Adrenal gland (tissue), 12 donors: ENCODE data around the gene MUC12. TPM values are rescaled to one million over a fixed set of nuclear protein-coding genes. Genes with fewer than 3 reads are reported as not detected.
A peak's percentile ranks its signal among the peaks of the same experiment; 100 is the strongest.

Experiments
- DNase-seq, 7 donors: peaks; one replicate each; pipeline ENCODE4 v3.0.0-alpha.2; 2019 to 2020
- H3K27ac ChIP-seq, 5 donors: fragments of 200-600 bp; sonication (generic) in 4 of 5; 1 replicate in 3 of 5; 2 replicates in 2 of 5; pipeline versions ENCODE4 v1.5.1 to v1.8.0; 2016 to 2020; ENCODE audit warnings: mild to moderate bottlenecking in 1 of 5
- H3K27me3 ChIP-seq: fragments of 200-600 bp; 2 replicates; pipeline ENCODE4 v1.8.0; 2021
- H3K36me3 ChIP-seq, 2 donors: fragments of 200-600 bp; replicated peaks in 1 of 2; 1 replicate in 1 of 2; 2 replicates in 1 of 2; pipeline versions ENCODE4 v1.5.1 to v1.8.0; 2018 to 2022
- H3K4me1 ChIP-seq, 2 donors: fragments of 200-600 bp; replicated peaks in 1 of 2; 1 replicate in 1 of 2; 2 replicates in 1 of 2; pipeline versions ENCODE4 v1.5.1 to v1.8.0; 2018 to 2021
- H3K4me3 ChIP-seq, 4 donors: fragments of 200-600 bp; sonication (generic) in 3 of 4; one replicate each; pipeline ENCODE4 v1.5.1; 2016 to 2018
- H3K9me3 ChIP-seq, 3 donors: fragments of 200-600 bp; sonication (generic) in 1 of 3; replicated peaks in 1 of 3; 1 replicate in 2 of 3; 2 replicates in 1 of 3; pipeline versions ENCODE4 v1.5.1 to v1.8.0; 2016 to 2021
- CTCF ChIP-seq, 6 experiments: fragments of 450-650 bp in 4 of 6; fragments of 200-600 bp in 2 of 6; sonication (generic) in 1 of 6; IDR thresholded peaks; 1 replicate in 5 of 6; 2 replicates in 1 of 6; pipeline versions ENCODE4 v1.5.1 to v1.8.0; 2016 to 2021; ENCODE audit warnings: antibody characterized with exemption in 6 of 6, mild to moderate bottlenecking in 2 of 6, moderate library complexity in 1 of 6
- POLR2A ChIP-seq, 2 donors: fragments of 450-650 bp; IDR thresholded peaks; one replicate each; pipeline ENCODE4 v1.6.1; 2017; ENCODE audit warnings: antibody characterized with exemption in 2 of 2, mild to moderate bottlenecking in 2 of 2, moderate library complexity in 1 of 2
- WGBS, 4 donors: extraction: QIAGEN DNeasy Blood & Tissue Kit in 2 of 4; methylation state at CpG; one replicate each; pipeline versions ENCODE4 v1.1.5 to v1.1.7; 2013 to 2017; 5-methylcytosine and 5-hydroxymethylcytosine counted together
- intact Hi-C, 2 donors: fragments of 100-400 bp; cut with DNase I; formaldehyde crosslinking; loops; one replicate each; pipeline versions ENCODE4 v1.14.1 to v1.15.0; 2022 to 2023
- polyA plus RNA-seq, 3 donors: library from polyadenylated mRNA; stranded (reverse); fragments of 200-250 nt in 2 of 3; fragments of 350-450 nt in 1 of 3; fragmentation: Illumina TruSeq in 1 of 3; extraction: RNeasy Lipid Tissue Mini Kit (QIAGEN cat#74804) in 1 of 3; gene quantifications; one replicate each; pipeline ENCODE4 v1.2.3, GENCODE V29; 2013 to 2014
- total RNA-seq, 9 donors: library from RNA; depleted of rRNA in 4 of 9; stranded (reverse); fragments of >200 nt in 4 of 9; fragments of 120-200 nt in 1 of 9; fragmentation: NEBNext Ultra II Directional in 1 of 9; extraction: Animal tissue kit (Norgen Biotek cat#: 25700) in 1 of 9; gene quantifications; one replicate each; pipeline versions ENCODE4 v1.1.0 to v1.2.4, GENCODE V29; 2013 to 2023
- donor health status: healthy with polysubstance abuse.
- donor health status: Bipolar disorder and iron deficiency.
- donor health status: DM: yes; HTN: yes; CAD: no.
- donor health status: DM: no; HTN: no; CAD: no.
- donor health status: DM: no; HTN: no; CAD: no.
- donor health status: DM: yes; HTN: yes; CAD: no.

MUC12 gene
- total and polyA plus RNA-seq, 12 donors: 0.07 to 3.3 (median 0.66) TPM; not detected in 4

DNA sequence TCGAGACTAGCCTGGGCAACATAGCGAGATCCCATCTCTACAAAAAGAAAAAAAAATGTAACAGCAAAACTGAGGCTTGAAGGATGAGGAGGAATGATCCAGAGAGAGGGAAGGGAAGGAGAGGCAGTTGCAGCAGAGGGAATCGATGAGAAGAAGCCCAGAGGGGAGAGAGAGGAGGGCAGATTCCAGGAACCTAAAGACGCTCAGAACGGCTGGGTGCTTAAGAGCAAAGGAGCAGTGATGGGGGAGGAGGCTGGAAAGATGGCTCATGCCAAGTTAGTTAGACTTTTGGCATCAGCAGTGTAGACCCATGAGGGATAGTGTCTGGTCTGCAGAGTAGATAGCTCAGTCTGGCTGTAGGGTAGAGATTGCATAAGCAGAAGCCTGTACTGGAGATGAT is 40.3 kb downstream of the MUC12 start:
- DNase-seq: no peak
- no peaks in the 10 kb centered on the region for H3K4me1 ChIP-seq
- no peak overlapping the region for H3K27ac ChIP-seq
- no peaks in the 10 kb centered on the region for H3K9me3 ChIP-seq
- no peaks in the 10 kb centered on the region for H3K27me3 ChIP-seq
- 75 to 85% (median 82%) methylated on average over 5 of the region's 5 CpGs for WGBS, 4 donors
- H3K36me3 ChIP-seq: no peaks in the 10 kb centered on the region
- TF ChIP-seq POLR2A (IDR thresholded peaks at IDR 0.05): no peak
- no peak for TF ChIP-seq CTCF (IDR thresholded peaks at IDR 0.05)
- no peak overlapping the region for H3K4me3 ChIP-seq
- intact Hi-C loops: no loop called here

GRCh38 chr7:101012931-101013330 is 43.6 kb downstream of the MUC12 start:
- intact Hi-C loops: no loop called here
- 80 to 92% (median 88%) methylated on average over 6 of the region's 6 CpGs for WGBS, 4 donors
- Histone ChIP-seq H3K4me3 (no peak overlapping the region), H3K27me3 (no peaks in the 10 kb centered on the region), H3K27ac (no peak overlapping the region), H3K4me1 (peaks cover 0 to 5% of the 10 kb centered on the region in 2 donors), H3K36me3 (no peaks in the 10 kb centered on the region), H3K9me3 (no peaks in the 10 kb centered on the region)
- no peak for DNase-seq
- TF ChIP-seq POLR2A (IDR thresholded peaks at IDR 0.05) (no peak), CTCF (IDR thresholded peaks at IDR 0.05) (no peak)

DNA sequence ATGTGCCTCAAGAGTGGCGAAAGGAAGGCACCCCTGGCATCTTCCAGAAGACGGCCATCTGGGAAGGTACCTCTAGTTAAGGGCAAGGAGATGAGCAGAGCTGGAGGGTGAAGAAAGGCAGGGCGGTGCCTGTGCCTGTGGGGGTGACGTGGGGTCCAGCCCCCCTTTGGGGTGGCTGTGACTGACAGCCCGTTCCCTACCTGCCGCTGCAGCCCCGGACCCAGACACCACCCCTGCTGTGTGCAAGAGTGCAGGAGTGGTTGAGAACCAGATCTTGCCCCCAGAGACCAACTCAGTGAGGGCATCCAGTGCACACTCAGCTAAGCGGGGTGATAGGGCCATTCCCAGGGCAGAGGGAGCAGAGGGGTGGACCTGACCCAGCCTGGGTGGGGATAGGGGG is 46.3 kb downstream of the MUC12 start:
- Histone ChIP-seq H3K27ac (no peak overlapping the region), H3K9me3 (no peaks in the 10 kb centered on the region), H3K4me1 (peaks cover 0 to 5% of the 10 kb centered on the region in 2 donors), H3K36me3 (no peaks in the 10 kb centered on the region), H3K27me3 (no peaks in the 10 kb centered on the region), H3K4me3 (no peak overlapping the region)
- WGBS, 4 donors: 83 to 93% (median 87%) methylated on average over 6 to 8 of the region's 8 CpGs
- DNase-seq: no peak
- no peak for TF ChIP-seq POLR2A (IDR thresholded peaks at IDR 0.05)
- no peak for TF ChIP-seq CTCF (IDR thresholded peaks at IDR 0.05)
- intact Hi-C loops: no loop called here

GRCh38 chr7:101017064-101017777 is 47.9 kb downstream of the MUC12 start:
- H3K27ac ChIP-seq: peak overlapping the region in 2 of 5 donors; percentile 52 to 63
- peak; percentile 30 to 66 (median 58) for DNase-seq
- peaks cover 0 to 5% of the 10 kb centered on the region in 2 donors for H3K4me1 ChIP-seq
- 2 to 3% (median 2%) methylated on average over 14 to 29 of the region's 29 CpGs for WGBS, 4 donors
- no peaks in the 10 kb centered on the region for H3K36me3 ChIP-seq
- peak overlapping the region in 1 of 4 donors; percentile 47 for H3K4me3 ChIP-seq
- no peaks in the 10 kb centered on the region for H3K9me3 ChIP-seq
- TF ChIP-seq CTCF (IDR thresholded peaks at IDR 0.05) (no peak), POLR2A (IDR thresholded peaks at IDR 0.05) (no peak)
- intact Hi-C loops: no loop called here
- H3K27me3 ChIP-seq: no peaks in the 10 kb centered on the region
